Spleen (tissue), 11 donors: ENCODE data around the gene UGT2A1. TPM values are rescaled to one million over a fixed set of nuclear protein-coding genes. Genes with fewer than 3 reads are reported as not detected.

ENCODE experiments used
- DNase-seq: peaks from one replicate; pipeline ENCODE4 v3.0.0-alpha.2; 2020
- H3K27ac ChIP-seq, 8 donors: fragments of 200-600 bp; sonication (generic) in 7 of 8; 1 replicate in 4 of 8; 2 replicates in 4 of 8; pipeline versions ENCODE4 v1.5.0 to v1.8.0; 2016 to 2021; ENCODE audit warnings: inconsistent platforms in 4 of 8, mild to moderate bottlenecking in 4 of 8, moderate library complexity in 1 of 8
- H3K27me3 ChIP-seq, 7 donors: fragments of 200-600 bp; sonication (generic) in 6 of 7; replicated peaks in 1 of 7; 1 replicate in 4 of 7; 2 replicates in 3 of 7; pipeline versions ENCODE4 v1.5.0 to v1.8.0; 2016 to 2021; ENCODE audit warnings: inconsistent platforms in 3 of 7, mild to moderate bottlenecking in 1 of 7
- H3K36me3 ChIP-seq, 6 donors: fragments of 200-600 bp; sonication (generic) in 5 of 6; 1 replicate in 4 of 6; 2 replicates in 2 of 6; pipeline versions ENCODE4 v1.5.0 to v1.8.0; 2016 to 2021; ENCODE audit warnings: inconsistent platforms in 2 of 6
- H3K4me1 ChIP-seq, 6 donors: fragments of 200-600 bp; sonication (generic) in 5 of 6; 1 replicate in 3 of 6; 2 replicates in 3 of 6; pipeline versions ENCODE4 v1.5.0 to v1.8.0; 2016 to 2021; ENCODE audit warnings: inconsistent platforms in 3 of 6
- H3K4me3 ChIP-seq, 8 donors: fragments of 200-600 bp; sonication (generic) in 7 of 8; 1 replicate in 4 of 8; 2 replicates in 4 of 8; pipeline versions ENCODE4 v1.5.0 to v1.8.0; 2016 to 2021; ENCODE audit warnings: inconsistent platforms in 4 of 8, mild to moderate bottlenecking in 4 of 8, moderate library complexity in 2 of 8
- H3K9me3 ChIP-seq, 8 donors: fragments of 200-600 bp; sonication (generic) in 7 of 8; 1 replicate in 4 of 8; 2 replicates in 4 of 8; pipeline versions ENCODE4 v1.5.0 to v1.8.0; 2016 to 2021; ENCODE audit warnings: inconsistent platforms in 4 of 8
- CTCF ChIP-seq, 11 experiments: fragments of 200-600 bp in 7 of 11; fragments of 450-650 bp in 4 of 11; sonication (generic) in 4 of 11; IDR thresholded peaks in 8 of 11; conservative IDR thresholded peaks in 3 of 11; 1 replicate in 7 of 11; 2 replicates in 4 of 11; pipeline versions ENCODE4 v1.4.0 to v1.8.0; 2016 to 2021; ENCODE audit warnings: antibody characterized with exemption in 11 of 11, inconsistent platforms in 4 of 11, mild to moderate bottlenecking in 1 of 11
- POLR2A ChIP-seq, 3 donors: fragments of 450-650 bp; IDR thresholded peaks; one replicate each; pipeline ENCODE4 v1.5.1; 2017; ENCODE audit warnings: antibody characterized with exemption in 3 of 3, mild to moderate bottlenecking in 1 of 3
- POLR2AphosphoS5 ChIP-seq, 3 donors: sonication (generic); formaldehyde crosslinking; IDR thresholded peaks; one replicate each; pipeline ENCODE4 v1.5.1; 2017; ENCODE audit warnings: antibody characterized with exemption in 3 of 3
- WGBS, 5 donors: extraction: QIAGEN DNeasy Blood & Tissue Kit in 3 of 5; methylation state at CpG; one replicate each; pipeline versions ENCODE4 v1.1.5 to v1.1.7; 2013 to 2018; 5-methylcytosine and 5-hydroxymethylcytosine counted together
- intact Hi-C: fragments of 100-400 bp; cut with DNase I; formaldehyde crosslinking; loops from one replicate; pipeline ENCODE4 v1.15.0; 2023; ENCODE audit warnings: low total_unique reads
- polyA plus RNA-seq, 3 donors: library from polyadenylated mRNA; stranded (reverse); fragments of 200-250 nt; gene quantifications; one replicate each; pipeline ENCODE4 v1.2.1, GENCODE V29; 2013
- total RNA-seq, 7 donors: library from RNA; depleted of rRNA in 3 of 7; stranded (reverse); fragments of >200 nt in 3 of 7; fragmentation: NEBNext Ultra II Directional in 4 of 7; extraction: Animal tissue kit (Norgen Biotek cat#: 25700) in 4 of 7; gene quantifications; one replicate each; pipeline versions ENCODE4 v1.1.0 to v1.2.1, GENCODE V29; 2016 to 2021
- donor health status: healthy with polysubstance abuse.
- donor health status: DM: no; HTN: no; CAD: no; lungs with moderate emphysema.
- donor health status: DM: no; HTN: no; CAD: no.
- donor health status: Bipolar disorder and iron deficiency.
- donor health status: healthy.
- donor health status: DM: no; HTN: no; CAD: no.
- donor health status: DM: yes; HTN: yes; CAD: no.

UGT2A1 gene
- total and polyA plus RNA-seq, 10 donors: not detected

GRCh38 chr4:69610484-69610883 lies 42.6 kb downstream of the UGT2A1 start:
- no peak for TF ChIP-seq POLR2AphosphoS5 (IDR thresholded peaks at IDR 0.05)
- TF ChIP-seq CTCF (IDR thresholded peaks at IDR 0.05 in 8 of 11, conservative IDR thresholded peaks at IDR 0.05 in 3 of 11): no peak
- no peak for TF ChIP-seq POLR2A (IDR thresholded peaks at IDR 0.05)
- H3K36me3 ChIP-seq: no peaks in the 10 kb centered on the region
- H3K9me3 ChIP-seq: peaks cover 0 to 12% (median 0%) of the 10 kb centered on the region in 8 donors
- intact Hi-C loops: no loop called here
- DNase-seq: no peak
- H3K27me3 ChIP-seq: no peaks in the 10 kb centered on the region
- H3K4me1 ChIP-seq: no peaks in the 10 kb centered on the region
- H3K27ac ChIP-seq: no peak overlapping the region
- no peak overlapping the region for H3K4me3 ChIP-seq
- 45 to 75% (median 64%) methylated on average over 1 of the region's 1 CpG for WGBS, 5 donors

GRCh38 chr4:69601065-69601464 lies 52.0 kb downstream of the UGT2A1 start:
- TF ChIP-seq CTCF (IDR thresholded peaks at IDR 0.05 in 8 of 11, conservative IDR thresholded peaks at IDR 0.05 in 3 of 11) (no peak), POLR2A (IDR thresholded peaks at IDR 0.05) (no peak), POLR2AphosphoS5 (IDR thresholded peaks at IDR 0.05) (no peak)
- no peaks in the 10 kb centered on the region for H3K36me3 ChIP-seq
- no peaks in the 10 kb centered on the region for H3K4me1 ChIP-seq
- H3K27me3 ChIP-seq: no peaks in the 10 kb centered on the region
- intact Hi-C loops: no loop called here
- 46 to 83% (median 78%) methylated on average over 3 to 4 of the region's 4 CpGs for WGBS, 5 donors
- peaks cover 0 to 3% (median 0%) of the 10 kb centered on the region in 8 donors for H3K9me3 ChIP-seq
- DNase-seq: no peak
- H3K27ac ChIP-seq: no peak overlapping the region
- no peak overlapping the region for H3K4me3 ChIP-seq

GRCh38 chr4:69600013-69600412 lies 53.0 kb downstream of the UGT2A1 start:
- no peaks in the 10 kb centered on the region for H3K36me3 ChIP-seq
- peaks cover 0 to 3% (median 0%) of the 10 kb centered on the region in 8 donors for H3K9me3 ChIP-seq
- 66 to 86% (median 75%) methylated on average over 2 of the region's 2 CpGs for WGBS, 5 donors
- no peak for DNase-seq
- no peaks in the 10 kb centered on the region for H3K4me1 ChIP-seq
- H3K27ac ChIP-seq: no peak overlapping the region
- TF ChIP-seq CTCF (IDR thresholded peaks at IDR 0.05 in 8 of 11, conservative IDR thresholded peaks at IDR 0.05 in 3 of 11) (no peak), POLR2A (IDR thresholded peaks at IDR 0.05) (no peak), POLR2AphosphoS5 (IDR thresholded peaks at IDR 0.05) (no peak)
- no peaks in the 10 kb centered on the region for H3K27me3 ChIP-seq
- no peak overlapping the region for H3K4me3 ChIP-seq
- intact Hi-C loops: no loop called here

- no peak for TF ChIP-seq POLR2AphosphoS5 (IDR thresholded peaks at IDR 0.05)
- TF ChIP-seq CTCF (IDR thresholded peaks at IDR 0.05 in 8 of 11, conservative IDR thresholded peaks at IDR 0.05 in 3 of 11): no peak
- TF ChIP-seq POLR2A (IDR thresholded peaks at IDR 0.05): no peak
- WGBS, 5 donors: 59 to 67% (median 63%) methylated on average over 4 of the region's 4 CpGs
- Histone ChIP-seq H3K9me3 (no peaks in the 10 kb centered on the region), H3K27ac (no peak overlapping the region), H3K27me3 (no peaks in the 10 kb centered on the region), H3K4me3 (no peak overlapping the region), H3K36me3 (no peaks in the 10 kb centered on the region), H3K4me1 (no peaks in the 10 kb centered on the region)
- no peak for DNase-seq
- intact Hi-C loops: no loop called here
Observed at GRCh38 chr4:69594382-69594781, 58.7 kb downstream of the UGT2A1 start.
